GM18498 (cell line): ENCODE results near the gene NDUFB8.

ENCODE experiments used
- ATAC-seq: cut with Tn5 transposase; IDR thresholded peaks from one replicate; pipeline ENCODE4 v1.9.1; 2021; ENCODE audit warnings: mild to moderate bottlenecking, moderate library complexity; ENCODE audit not compliant: unreplicated experiment

Gene NDUFB8

DNA sequence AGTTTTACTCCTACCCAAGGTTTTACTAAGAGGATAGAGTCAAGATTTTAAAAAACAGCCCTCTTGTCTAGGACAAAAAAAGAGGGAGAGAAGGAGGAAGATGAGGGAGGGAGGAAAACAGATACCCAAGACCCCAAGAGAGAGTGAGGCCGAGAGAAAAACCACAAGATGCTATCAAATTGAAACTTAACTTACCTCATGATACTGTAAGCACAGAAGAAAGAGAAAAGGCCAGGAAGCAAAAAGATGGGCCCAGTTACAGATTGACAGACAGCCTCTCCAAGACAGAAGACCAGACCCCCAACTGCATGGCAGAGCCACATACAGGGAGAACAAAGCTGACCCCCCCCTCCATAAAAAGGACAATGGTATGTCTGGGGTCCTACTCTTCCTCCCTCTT is 21.4 kb downstream of the NDUFB8 start:
- ATAC-seq = no peak

DNA sequence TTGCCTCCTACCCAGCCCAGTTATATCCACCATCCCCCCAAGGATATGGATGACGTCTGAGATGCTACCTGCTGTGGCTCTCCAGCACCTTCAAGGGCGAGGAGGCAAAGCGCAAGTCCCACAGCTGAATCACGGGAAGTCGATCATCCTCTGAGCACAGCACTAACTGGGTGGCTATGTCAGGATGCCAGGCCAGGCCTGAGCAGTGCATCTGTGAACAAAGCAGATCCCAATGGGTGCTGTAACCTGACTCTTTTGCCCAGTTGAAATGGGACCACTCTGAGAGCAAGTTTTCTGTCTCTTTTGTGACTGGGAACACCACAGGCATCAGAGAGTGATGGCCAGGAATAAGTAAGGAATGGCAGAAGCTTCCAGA is 22.3 kb downstream of the NDUFB8 start:
- ATAC-seq = no peak

DNA sequence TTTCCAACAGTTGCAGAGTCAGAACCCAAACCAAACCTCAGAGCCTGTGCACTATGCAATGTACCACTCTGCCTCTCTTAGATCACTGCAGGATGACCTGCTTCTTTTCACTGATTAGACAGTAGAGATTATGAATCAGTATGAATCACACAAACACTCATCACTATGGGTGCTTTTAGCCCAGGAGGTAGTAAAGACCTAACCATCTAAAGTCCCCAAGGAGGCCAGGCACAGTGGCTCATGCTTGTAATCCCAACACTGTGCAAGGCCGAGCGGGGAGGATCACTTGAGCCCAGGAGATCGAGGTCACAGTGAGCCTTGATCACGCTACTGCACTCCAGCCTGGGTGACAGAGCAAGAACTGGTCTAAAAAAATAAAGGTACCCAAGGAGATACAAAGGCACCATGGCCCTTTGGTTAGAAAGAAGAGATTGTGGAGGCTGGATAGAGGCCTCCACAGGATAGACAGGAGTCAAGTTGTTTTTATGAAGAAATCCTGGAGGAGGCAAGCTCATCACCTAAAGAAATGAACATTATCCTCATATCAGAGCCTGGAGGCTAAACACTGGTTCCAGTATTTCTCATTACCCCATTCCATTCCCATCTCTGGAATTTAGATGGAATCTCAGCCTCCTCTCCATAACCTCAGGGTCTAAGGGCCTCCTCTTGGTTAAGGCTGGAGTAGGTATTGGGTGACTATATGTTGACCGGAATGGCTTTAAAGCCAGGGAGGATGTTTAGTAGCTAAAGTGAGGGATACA is 22.9 kb downstream of the NDUFB8 start:
- ATAC-seq = no peak

DNA sequence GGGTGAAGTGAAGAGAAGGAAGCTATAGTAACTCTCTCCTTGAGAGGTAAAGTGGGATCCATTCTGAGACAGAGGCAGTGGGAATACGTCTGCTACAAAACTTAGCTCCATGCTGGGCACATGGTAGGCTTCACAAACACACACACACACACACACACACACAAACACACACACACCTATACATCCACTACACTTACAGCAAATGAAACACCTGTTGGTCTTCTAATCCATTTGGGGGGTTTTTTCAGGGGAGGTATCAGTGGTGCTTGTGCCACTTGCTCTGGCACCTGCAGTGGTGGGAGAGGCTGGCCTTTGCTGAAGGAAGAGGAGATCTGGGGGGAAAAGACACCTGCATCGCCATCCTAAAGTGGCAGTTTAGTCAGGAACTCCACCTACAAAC is 24.5 kb downstream of the NDUFB8 start:
- ATAC-seq = no peak

DNA sequence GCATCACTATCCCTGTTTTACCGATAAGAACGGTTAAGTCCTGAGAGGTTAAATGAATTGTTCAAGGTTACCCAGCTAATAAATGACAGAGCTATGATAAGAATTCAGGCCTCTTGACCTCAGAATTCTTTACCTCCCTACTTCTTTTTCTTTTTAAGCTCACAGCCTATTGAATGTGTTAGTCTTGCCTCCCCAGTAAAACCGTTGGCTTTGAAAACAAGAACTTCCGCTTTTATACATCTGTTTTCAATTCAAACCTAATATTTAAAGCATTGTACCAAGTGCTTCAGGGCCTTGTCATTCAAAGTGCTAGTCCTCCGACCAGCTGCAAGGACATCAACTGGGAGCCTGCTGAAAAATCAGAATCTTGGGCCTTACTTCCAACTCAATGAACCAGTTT is 25.6 kb downstream of the NDUFB8 start:
- no peak for ATAC-seq

DNA sequence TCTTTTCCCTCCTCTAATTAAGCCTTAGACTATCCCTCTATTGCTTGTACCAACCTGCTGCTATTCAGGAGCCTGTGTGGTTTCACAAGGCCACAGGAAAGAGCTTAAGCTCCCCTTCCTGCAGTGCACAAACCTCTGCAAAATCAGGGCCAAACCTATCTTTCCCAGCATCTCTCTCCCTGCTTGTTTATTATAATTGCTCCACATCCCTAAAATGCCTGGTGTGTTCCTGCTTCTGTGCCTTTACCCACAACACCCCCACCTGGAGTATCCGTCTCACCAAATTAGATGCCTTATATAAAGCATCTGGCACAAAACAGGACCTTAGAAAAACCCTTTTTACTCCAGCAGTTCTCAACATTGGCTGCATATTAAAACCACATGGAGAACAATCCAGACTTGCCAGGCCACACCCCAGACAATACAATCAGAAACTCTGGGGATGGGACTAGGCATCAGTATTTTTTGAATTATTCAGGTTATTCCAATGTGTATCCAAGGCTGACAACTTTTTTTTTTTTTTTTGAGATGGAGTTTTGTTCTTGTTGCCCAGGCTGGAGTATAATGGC is 26.7 kb downstream of the NDUFB8 start:
- no peak for ATAC-seq

DNA sequence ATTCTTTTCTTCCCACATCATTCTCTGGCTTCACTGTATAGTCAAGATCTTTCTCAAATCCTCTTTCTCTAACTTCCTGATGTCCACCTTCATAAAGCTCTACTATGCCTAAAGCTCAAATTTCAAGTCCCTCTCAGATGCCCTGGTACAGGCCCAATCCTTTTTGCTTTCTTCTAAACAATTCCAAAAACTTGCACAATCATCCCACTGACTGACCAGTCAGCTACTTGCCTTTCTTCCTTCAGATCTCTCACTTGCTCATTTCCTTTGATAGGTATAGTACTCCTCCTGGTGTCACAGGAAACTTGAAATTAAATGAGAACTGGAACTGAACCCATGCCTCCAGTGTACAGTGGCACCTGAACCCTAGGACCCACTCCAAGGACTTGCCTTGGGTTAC is 28.2 kb downstream of the NDUFB8 start:
- ATAC-seq = no peak

DNA sequence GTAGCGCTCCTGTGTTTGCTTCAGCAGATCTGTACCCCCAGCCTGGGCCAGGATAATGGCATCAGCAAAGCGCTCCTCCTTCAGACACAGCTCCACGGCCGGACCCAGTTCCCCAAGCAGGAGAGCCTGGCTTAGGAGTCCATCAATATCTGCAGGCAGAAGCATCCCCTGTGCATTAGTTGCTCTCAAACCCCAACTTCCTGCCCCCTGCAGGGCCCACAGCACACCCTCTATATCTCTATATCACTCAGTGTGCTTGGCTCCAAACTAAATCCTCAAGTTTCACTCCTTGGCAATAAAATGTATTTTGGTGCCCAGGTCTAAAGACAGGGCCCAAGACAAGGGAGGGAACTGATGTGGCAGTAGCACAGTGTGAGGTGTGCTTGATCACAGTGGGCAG is 31.6 kb downstream of the NDUFB8 start:
- no peak for ATAC-seq

DNA sequence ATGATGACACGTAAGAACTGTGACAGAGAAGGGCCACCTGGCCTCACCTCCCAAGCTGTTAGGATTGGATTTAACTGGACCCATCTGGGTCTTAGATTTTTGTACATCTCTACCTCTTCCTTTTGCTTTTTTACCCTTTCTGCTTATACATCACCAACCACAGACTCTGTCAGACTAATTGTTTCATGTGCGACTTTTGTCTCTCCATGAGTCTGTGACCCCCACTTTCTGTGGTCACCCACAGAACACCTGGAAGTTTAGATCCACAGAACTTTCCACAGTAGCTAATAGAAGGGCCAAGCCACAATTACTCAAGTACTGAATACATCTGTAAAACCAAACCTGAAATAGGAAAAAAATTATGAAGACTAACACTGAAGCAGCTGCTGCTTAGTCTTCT is 33.1 kb downstream of the NDUFB8 start:
- ATAC-seq = no peak

DNA sequence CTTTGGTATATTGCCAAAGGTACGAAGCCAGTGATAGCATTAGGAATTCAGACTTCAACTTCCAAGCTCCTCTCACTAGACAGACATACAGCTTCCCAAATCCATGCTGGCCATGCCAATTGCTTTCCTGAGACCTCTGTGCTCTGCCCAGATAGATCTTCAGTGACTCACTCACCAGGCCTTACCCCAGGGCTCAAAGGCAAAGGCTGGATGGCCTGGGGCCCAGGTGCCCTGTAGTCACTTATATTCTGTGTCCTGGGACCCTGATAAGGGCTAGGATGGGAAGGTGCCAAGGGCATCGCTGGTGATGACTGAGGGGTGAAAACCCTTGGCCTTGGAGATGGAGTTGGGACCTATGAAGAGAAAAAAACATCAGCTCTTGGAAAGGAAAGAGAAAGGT is 39.1 kb downstream of the NDUFB8 start:
- ATAC-seq = no peak

DNA sequence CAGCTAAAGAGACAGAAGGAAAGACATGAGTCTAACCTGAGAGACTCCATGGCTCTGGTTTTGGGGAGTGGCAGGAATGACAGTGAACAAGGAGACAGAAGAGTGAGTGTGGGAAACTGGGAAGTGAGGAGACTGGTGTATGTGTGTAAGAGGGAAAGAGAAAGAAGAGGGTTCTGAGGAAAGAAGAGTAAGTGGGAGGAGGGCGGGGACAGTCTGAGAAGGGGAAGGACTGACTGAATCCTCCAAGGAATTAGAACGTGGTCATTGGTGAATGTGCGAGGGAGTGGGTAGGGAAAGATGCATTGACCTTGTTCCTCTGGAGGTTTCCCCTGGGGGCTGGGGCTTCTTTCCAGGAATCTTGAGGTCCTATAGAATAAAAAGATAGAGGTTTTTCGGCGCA is 40.3 kb downstream of the NDUFB8 start:
- no peak for ATAC-seq

DNA sequence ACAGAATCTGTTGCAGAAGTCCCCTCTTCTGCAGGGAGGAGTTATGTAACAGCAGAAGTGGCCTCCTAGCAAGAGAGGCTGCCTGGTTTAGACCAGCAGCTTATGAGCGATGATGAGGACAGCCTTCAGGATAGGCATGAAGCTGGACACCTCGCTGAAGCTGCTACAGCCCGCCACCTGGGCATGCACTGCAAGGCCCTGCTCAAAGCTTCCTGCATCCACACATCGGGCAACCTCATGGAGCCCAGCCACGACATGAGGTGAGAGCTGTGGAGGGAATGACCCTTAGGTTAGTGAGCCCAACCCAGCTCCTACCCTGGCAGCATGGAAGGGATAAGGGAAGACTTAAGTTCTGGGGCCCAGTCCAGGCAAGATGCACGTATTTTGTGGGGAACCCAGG is 42.1 kb downstream of the NDUFB8 start:
- no peak for ATAC-seq

DNA sequence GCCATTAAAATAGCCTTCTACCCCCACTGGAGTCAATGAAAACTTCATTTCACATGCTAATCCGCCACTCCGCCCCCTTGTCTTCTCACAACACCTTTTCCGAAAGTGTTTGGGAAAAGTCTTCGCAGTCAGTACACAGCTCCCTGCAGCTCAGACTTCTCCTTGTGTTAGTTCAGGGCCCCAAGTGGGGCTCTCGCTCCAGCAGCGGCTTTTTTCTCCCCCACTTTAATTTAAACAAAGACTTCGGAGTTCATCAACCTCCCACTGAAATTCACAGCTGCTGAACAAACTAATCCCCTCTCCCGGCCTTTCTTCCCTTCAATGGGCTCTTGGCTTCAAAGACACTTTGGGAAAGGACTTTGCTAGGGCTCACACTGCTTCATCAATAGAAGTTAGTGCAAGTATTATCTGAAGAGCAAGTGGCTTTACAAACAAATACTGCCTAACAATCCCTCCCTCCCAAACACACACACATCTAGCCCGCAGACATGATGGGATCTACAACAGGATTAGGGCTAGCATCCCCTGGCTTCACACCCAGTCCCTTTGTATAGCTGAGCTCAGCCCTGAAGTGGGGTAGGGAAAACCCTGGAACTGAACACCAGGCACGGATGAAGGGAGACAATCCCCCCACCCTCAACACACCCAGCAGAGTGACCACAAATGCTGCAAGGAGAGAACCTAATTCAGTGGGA is 43.7 kb downstream of the NDUFB8 start:
- no peak for ATAC-seq

DNA sequence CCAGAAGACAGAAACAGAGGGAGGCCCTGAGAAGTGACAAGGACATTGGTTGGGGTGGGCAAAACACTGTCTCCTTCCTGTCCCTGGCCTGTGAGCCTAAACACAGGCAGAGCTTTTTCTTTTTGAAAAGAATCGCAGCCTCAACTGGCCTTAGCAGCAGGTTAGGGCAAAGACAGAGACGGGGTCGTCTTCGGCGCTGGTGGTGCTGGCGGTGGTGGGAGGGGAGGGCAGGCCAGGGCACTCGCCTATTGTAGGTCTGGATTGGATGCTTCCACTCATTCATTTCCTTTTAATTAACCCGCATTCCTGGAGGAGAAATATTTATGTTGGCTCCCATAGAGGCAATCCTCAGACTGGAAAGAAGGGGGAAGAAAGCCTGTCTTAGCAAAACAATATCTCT is 44.3 kb downstream of the NDUFB8 start:
- no peak for ATAC-seq

DNA sequence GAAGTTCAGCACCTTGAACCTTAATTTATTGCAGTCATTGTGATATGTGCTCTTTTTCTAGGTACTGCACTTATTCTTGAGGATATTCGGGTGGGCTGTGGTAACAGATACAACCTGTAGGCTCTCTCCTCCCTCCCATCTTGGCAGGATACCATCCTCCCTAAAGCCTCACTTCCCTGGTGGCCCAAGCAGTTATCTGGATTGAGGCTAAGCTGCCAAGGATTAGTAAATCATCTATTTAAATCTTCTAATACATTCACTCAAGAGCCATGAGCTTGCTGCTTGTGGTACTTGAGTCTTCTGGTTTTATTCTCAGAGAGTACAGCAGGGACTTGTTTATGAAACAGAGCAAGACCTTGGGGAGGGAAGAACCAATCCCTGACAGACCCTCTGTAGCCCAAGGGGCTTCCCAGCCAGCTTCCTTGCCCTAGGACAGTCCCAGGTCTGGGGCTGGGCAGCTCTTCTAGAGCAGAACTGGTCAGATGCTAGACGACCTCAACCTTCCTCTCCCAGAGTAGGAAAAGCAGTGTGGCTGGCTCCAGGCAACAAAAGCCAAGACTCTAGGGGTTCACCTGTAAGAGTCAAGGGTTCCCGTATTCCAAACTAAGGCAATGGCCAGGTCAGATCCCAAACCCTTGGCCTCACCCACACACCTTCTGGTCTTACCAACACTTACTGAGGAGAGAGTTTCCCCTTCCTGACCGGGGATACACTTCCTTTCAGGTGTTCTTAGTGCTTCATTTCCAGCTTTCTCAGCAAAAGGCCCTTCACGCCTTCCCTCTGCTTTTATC is 45.6 kb downstream of the NDUFB8 start:
- no peak for ATAC-seq

DNA sequence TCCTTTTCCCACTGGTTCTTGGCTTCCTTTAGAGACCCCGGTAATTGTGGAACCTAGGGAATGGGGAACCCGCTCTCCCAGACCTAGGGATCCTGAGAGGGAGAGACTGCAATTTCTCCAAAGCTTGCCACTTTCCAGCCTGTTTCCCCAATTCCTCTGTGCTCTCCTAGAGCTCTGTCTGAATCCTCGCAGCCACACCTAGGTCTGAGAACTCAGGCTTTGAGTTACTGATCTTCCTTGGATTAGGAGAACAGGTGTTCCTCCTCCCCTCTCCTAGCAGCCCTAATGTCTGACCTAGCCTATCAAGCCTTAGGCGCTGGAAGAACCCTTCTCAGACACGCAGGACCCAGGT is 46.9 kb downstream of the NDUFB8 start:
- no peak for ATAC-seq

DNA sequence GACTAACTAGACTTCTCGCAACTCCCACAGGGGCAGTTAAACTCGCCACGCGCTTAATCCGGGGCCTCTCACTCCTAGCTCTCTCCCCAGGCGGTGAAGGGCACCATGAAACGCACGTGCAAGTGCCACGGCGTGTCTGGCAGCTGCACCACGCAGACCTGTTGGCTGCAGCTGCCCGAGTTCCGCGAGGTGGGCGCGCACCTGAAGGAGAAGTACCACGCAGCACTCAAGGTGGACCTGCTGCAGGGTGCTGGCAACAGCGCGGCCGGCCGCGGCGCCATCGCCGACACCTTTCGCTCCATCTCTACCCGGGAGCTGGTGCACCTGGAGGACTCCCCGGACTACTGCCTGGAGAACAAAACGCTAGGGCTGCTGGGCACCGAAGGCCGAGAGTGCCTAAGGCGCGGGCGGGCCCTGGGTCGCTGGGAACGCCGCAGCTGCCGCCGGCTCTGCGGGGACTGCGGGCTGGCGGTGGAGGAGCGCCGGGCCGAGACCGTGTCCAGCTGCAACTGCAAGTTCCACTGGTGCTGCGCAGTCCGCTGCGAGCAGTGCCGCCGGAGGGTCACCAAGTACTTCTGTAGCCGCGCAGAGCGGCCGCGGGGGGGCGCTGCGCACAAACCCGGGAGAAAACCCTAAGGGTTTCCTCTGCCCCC is 47.4 kb downstream of the NDUFB8 start:
- peak; percentile 53 for ATAC-seq

DNA sequence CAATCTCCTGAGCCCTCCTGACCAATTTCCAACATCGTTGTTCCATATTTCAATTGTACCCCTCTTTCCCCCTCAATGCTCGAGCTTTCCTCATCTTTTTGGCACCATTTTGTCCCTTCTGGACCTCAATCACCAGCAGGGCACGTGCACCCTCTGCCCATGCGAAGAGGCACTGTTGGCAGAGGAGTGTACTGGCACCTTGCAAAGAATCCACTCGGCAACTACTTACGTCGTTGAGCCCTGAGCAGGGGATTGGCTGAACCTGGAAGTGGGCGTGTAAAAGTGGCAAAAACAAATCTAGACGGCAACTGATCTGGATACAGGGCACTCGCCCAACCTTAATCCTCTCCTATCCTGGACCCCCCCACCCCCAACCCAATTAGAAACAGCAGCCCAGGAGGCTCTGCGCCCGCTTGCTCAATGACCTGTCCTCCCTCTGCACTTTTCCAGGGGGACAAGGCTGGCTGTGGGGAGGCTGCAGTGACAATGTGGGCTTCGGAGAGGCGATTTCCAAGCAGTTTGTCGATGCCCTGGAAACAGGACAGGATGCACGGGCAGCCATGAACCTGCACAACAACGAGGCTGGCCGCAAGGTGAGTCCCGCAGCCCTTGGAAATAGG is 48.1 kb downstream of the NDUFB8 start:
- peak; percentile 99 for ATAC-seq

DNA sequence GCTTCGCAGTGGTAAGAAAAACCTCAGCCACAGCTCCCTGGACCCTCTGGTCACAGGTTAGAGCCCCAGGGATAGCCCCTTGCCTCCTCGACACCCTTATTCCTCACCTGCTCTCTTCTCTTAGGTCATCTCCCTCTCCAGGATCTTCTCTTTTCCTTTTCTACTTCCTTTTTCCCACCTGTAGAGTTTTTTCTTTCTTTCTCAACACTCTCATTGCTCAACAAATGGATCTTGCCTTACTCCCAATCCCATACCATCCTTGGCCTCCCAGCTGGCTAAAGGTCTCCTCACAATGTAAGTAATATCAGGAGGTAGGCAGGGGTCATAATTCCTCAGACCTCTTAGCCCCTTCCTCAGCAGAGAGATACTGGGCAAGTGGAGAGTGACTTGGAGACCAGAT is 49.7 kb downstream of the NDUFB8 start:
- ATAC-seq = no peak

DNA sequence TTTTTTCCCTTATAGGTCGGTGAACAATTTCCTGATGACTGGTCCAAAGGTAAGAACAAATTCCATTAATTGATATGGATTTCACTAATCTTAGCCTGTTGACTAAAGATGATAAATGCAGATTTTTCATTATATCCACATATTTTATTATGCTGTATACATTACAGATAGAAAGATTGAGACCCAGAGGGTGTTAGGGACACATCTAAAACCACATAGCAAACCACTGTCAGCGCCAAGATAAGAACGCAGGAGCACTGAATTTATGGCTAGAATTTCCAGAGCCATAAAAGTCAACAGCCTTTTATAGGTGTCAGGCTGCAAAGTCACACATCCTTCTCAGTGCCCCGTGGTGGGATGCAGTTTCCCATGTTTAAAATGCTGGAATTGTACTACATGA is 50.6 kb downstream of the NDUFB8 start:
- no peak for ATAC-seq

DNA sequence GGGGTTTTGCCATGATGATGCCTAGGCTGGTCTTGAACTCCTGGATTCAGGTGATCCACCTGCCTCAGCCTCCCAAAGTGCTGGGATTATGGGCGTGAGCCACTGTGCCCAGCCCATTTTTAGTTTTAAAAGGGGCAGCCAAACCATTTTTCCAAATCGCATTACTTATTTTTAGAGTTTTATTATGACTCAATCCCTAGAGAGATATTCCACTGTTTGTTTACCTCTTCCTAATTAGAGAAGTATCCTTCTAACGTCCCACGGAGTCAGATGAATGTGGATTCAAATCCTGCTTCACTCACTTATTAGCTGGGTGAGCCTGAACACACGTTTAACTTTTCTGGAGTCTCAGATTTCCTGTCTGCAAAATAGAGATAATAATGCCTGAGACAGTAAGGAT is 51.7 kb downstream of the NDUFB8 start:
- no peak for ATAC-seq
